GM18498 (cell line): ENCODE results near the gene ZBTB18.

Source experiments
- ATAC-seq: cut with Tn5 transposase; IDR thresholded peaks from one replicate; pipeline ENCODE4 v1.9.1; 2021; ENCODE audit warnings: mild to moderate bottlenecking, moderate library complexity; ENCODE audit not compliant: unreplicated experiment

ZBTB18 gene

GRCh38 chr1:244087021-244087560, 36.0 kb downstream of the ZBTB18 start:
- no peak for ATAC-seq

GRCh38 chr1:244087611-244088010, 36.5 kb downstream of the ZBTB18 start:
- ATAC-seq, result no peak

GRCh38 chr1:244088161-244088560, 37.1 kb downstream of the ZBTB18 start:
- no peak for ATAC-seq

DNA sequence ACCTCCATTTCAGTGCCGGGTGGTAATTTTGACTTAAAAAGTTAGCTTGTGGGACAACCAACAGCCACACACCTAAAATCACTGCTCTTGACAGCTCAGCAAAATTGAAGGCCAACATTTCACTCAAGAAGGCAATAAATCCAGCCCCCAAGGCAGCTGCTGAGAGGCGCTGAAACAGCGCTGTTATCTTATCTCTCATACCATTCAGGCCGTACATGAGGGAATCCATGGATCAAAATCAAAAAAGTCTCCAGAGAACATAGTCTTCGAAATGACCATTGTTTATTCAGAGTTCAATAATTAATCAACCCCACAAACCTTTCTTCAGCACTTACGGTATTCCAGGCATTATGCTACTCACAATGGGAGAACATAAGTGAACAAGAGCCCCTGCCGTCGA, 38.5 kb downstream of the ZBTB18 start:
- no peak for ATAC-seq

DNA sequence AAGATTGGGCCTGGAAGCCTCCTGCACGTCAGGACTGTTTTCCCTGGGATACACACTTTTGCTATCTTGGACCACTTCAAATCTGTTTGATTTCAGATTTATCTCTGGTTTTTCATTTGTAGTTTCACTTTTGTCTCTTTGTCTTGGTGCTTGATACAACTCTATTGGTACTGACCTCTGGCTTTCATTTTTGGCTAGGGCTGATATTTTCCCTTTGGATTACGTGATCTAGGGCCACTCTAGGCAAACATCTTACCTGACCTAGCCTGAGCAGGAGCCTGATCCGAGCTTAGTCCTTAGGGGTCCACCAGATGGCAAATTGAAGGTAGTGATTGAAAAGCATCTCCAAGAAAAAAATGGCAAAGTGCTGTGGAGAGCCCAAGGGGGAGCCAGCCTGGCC, 39.6 kb downstream of the ZBTB18 start:
- ATAC-seq, result no peak

DNA sequence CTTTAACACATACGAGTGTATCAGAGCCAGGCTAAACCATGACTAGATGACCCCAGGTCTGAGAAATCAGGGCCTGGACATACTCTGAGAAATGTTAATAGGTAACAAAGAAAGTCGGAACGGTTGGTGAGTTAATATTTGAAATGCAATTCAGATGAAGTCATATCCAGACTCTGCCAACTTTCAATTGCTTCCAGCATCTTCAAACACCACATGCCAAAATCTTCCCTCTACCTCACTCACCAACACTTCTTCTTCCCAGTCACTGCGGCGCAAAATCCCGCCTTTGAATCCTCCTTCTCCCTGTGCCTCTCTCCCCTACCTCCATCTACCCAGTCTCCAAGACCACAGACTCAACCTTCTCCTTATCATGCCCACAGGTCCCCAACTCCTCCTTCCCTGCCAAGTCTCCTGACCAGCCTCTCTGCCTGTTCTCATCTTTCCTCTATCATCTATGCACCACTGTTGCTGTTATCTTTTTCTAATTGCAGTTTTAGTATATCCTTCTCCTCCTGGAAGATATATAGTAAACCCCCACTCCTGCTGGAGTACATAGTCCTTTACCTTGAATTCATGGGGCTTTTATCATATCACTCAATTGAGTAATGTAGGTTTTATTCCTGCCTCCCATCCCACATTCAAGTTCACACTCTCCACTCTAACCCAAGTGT, 41.3 kb downstream of the ZBTB18 start:
- ATAC-seq, result no peak

DNA sequence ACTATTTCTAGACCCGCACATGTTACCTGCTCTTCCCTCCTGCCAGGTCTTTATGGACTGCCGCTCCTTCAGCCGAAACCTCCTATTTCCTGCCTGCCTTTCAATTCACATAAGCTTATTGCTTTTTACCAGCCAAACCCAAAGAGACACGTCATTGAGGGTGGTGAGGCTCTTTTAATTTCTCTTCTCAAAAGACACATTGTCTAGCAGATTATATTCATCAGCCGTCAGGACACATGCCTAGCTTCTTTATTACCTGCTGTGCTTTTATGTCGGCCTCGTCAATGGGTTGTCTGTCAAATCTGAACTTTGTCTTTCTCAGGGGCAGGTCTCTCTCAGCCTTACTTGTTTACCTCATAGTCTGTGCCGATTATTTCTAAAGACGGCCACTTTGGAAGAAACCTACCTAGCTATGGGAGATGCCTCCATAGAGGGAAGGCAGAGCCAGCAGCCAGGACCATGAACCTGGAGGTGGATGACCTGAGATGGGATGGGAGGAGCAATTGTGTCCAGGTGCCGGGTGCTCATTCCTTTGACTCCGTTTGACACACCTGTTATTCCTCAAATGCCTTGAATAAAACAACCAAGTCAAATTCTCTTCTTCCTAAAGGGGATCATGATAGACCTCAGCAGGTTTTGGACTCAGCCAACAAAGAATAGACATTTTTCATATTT, 42.0 kb downstream of the ZBTB18 start:
- ATAC-seq, result no peak

GRCh38 chr1:244094880-244095528, 43.9 kb downstream of the ZBTB18 start:
- no peak for ATAC-seq

- ATAC-seq, result no peak
Measured at GRCh38 chr1:244095529-244095911, 44.4 kb downstream of the ZBTB18 start.

GRCh38 chr1:244096066-244096610, 45.1 kb downstream of the ZBTB18 start:
- no peak for ATAC-seq

DNA sequence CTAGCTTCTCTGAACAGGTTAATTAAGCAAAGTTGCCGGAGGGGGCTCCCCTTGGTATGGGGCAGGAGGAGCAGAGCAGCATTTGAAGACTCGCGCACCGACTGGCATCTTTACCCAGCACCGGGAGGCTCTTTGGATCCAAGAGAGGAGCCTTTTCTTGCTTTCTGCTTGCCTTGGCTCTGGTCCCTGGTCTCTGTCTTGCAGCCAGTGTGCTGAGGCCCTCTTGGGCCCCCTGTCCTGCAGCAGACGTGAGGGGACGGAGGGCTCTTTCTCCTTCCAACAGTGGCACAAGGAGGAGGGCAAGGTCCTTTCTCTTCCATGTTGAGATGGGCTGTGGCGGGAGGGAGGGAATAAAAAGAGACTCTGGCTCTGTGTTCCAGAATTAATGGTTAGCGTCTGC, 45.6 kb downstream of the ZBTB18 start:
- no peak for ATAC-seq

DNA sequence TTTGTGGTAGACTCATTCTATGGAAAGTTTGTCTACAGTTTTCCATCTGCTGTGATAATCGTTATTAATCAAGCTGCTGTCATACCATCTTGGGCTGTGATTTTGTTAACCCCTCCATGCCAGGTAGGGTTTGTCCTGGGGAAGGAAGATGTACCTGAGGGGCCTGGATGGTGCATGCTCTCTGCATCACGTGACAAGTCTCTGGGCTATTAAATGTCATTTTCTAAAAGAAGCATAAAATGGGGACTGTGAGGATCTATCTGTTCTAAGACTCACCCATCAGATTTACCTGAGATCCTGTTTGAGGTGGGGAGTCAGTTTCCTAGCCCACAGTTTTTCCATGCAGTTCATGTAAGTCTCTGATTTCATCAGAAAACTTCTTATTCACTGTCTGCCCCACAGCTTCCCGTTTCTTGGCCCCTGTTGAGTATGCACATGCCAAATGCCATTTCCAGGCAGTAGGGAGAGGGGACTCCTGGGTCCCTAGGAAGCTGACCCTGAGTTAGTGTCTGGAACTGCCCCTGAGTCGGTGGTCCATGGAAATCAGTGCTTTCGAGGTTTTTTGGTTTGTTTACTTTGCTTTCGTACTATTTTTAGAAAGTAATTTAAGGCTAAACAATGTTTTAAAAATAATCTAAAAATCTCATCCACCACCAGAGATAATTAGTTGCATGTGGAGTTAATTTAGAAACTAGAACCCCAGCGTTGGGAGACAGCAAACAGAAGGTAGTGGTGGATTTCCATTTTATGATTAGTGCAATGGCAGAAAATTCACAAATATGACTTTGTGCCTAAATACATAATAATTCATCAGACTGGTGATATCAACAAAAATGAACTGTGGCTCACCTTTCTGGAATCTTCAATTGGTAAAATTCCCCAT, 46.7 kb downstream of the ZBTB18 start:
- no peak for ATAC-seq

GRCh38 chr1:244099258-244099930, 48.3 kb downstream of the ZBTB18 start:
- ATAC-seq, result no peak

- ATAC-seq, result no peak
Measured at GRCh38 chr1:244100276-244100675, 49.2 kb downstream of the ZBTB18 start.

DNA sequence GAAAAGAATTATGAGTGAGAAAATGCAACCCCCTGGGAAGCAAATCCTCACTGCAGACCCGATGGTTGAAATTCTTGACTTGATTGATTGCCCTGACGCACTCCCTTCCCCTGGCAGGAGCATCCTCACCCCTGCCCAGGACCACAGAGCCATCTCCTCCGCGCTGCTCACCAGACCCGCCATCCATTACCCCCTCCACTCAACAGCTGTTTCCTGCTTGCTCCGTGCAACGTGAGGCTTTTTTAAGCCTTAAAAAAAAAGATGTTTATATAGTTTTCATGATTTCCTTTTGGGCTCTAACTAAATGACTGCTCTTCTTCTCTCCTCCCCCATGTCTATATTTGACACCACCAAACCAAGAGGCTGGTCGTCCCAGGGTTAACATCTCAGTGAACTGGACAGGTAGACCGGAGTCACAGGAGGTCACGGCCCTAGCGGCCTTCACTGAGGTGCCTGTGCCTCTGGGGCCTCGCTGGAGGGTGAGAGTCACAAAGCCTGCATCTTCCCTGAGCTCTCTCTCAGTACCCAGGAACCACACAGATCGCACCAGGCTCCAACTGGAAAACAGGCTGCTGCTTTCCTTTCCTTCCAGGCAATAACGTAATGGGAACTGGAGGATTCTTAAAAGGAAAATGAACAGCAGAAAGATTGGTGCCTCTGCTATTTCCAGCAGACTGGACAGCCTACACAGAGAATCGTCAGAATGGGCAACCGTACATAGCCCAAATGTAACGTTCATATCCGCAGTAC, 49.8 kb downstream of the ZBTB18 start:
- ATAC-seq, result no peak

GRCh38 chr1:244102046-244102445, 51.0 kb downstream of the ZBTB18 start:
- no peak for ATAC-seq

DNA sequence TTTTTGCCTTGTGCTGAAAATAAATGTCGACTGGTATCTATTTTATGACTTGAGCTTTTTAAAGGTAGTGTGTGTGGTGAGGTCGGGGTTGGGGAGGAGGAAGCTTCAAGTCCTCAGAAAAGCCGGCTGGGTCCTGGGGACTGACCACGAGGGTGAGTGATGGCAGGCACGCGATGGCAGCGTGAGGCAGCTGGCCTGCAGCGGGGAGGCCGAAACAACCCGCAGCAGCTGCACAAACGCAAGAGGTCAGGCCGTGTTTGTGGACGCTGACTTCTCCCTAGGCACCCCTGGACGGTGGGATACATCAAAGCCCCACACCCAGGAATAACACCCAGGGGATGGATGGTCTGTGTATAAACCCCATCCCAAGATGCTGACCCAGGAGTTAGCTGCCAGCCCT, 51.4 kb downstream of the ZBTB18 start:
- no peak for ATAC-seq

GRCh38 chr1:244104309-244105060, 53.4 kb downstream of the ZBTB18 start:
- ATAC-seq, result no peak

GRCh38 chr1:244106176-244106575, 55.1 kb downstream of the ZBTB18 start:
- no peak for ATAC-seq
